ENCODE data around the gene LYPD6B. TPM values are rescaled to one million over a fixed set of nuclear protein-coding genes. Genes with fewer than 3 reads are reported as not detected.

LYPD6B gene
- total RNA-seq, 1 experiment from 2014 or later: 2.0 TPM

GRCh38 chr2:149136111-149136510 is 97.6 kb downstream of the LYPD6B start:
- no peak overlapping the region for H3K4me2 ChIP-seq (ENCODE audit: insufficient read depth, insufficient read length, low read length)
- no CpG with 5 or more reads among the region's 4 CpGs for whole genome bisulfite sequencing (ENCODE audit: extremely low coverage, insufficient read length, low lambda C conversion rate)
- no peak overlapping the region for H2BK5ac ChIP-seq (ENCODE audit: insufficient read length, low read length)
- H2AK5ac ChIP-seq (ENCODE audit: insufficient read length, low read length): no peak overlapping the region
- no peak for DNase-seq
- no peak overlapping the region for H2BK15ac ChIP-seq (ENCODE audit: low read depth, low read length)
- no peak overlapping the region for H2BK12ac ChIP-seq (ENCODE audit: insufficient read length, low read depth, low read length)
- H4K5ac ChIP-seq (ENCODE audit: insufficient read length, low read depth, low read length): no peak overlapping the region
- no peak overlapping the region for H3K14ac ChIP-seq (ENCODE audit: insufficient read depth, low read length)
- H3K9me3 ChIP-seq (ENCODE audit: control insufficient read depth, low read depth, low read length): no peaks in the 10 kb centered on the region
- peaks cover 5% of the 10 kb centered on the region; the same call in 1 of the 2 replicates for H3K4me1 ChIP-seq (ENCODE audit: insufficient read depth, low read length)
- no peaks in the 10 kb centered on the region for H3K79me1 ChIP-seq (ENCODE audit: insufficient read depth, low read depth, low read length, poor library complexity, severe bottlenecking)
- H4K8ac ChIP-seq (replicated peaks; ENCODE audit: insufficient read length, low read depth, low read length): no peak overlapping the region
- no peak overlapping the region for H4K91ac ChIP-seq (ENCODE audit: insufficient read length, low read depth, low read length)
- H3K18ac ChIP-seq (ENCODE audit: insufficient read length, low read depth, low read length): no peak overlapping the region
- H3K23ac ChIP-seq (ENCODE audit: insufficient read length, low read depth, low read length): no peak overlapping the region
- H3K79me2 ChIP-seq (ENCODE audit: insufficient read depth, low read length): no peaks in the 10 kb centered on the region
- Mint-ChIP-seq H3K36me3 (ENCODE audit: insufficient read depth in 1 of 3, low read depth in 3 of 3) (no peaks in the 10 kb centered on the region), H3K4me3 (no peak overlapping the region), H3K4me1 (peaks cover 9 to 17% of the 10 kb centered on the region in 2 experiments), H3K9me3 (no peaks in the 10 kb centered on the region), H3K27me3 (ENCODE audit: low read depth) (no peaks in the 10 kb centered on the region), H3K27ac (no peak overlapping the region)
- H3K56ac ChIP-seq (ENCODE audit: insufficient read length, low read depth, low read length): no peak overlapping the region
- no peak overlapping the region for H2BK20ac ChIP-seq (ENCODE audit: low read depth, low read length, poor library complexity, severe bottlenecking)
- H3K27me3 ChIP-seq (ENCODE audit: insufficient read depth, low read length): no peaks in the 10 kb centered on the region
- H2AFZ ChIP-seq (ENCODE audit: low read length): no peak overlapping the region
- no peak overlapping the region for H3T11ph ChIP-seq (ENCODE audit: low read length)
- H4K20me1 ChIP-seq (ENCODE audit: control insufficient read depth, insufficient read depth, insufficient read length): no peaks in the 10 kb centered on the region
- no peak overlapping the region for H2BK120ac ChIP-seq (ENCODE audit: low read depth, low read length, poor library complexity, severe bottlenecking)
- H3K4ac ChIP-seq (ENCODE audit: low read depth, low read length): no peak overlapping the region
- H3K23me2 ChIP-seq (ENCODE audit: insufficient read length, low read depth, low read length, poor library complexity, severe bottlenecking): no peaks in the 10 kb centered on the region
- no peak for TF ChIP-seq CTCF (conservative IDR thresholded peaks at IDR 0.05)
- H3K9ac ChIP-seq (ENCODE audit: extremely low read depth, insufficient read length, low read length): no peak overlapping the region
- no peak overlapping the region for H3K27ac ChIP-seq (ENCODE audit: insufficient read length, low read depth, low read length)

Data from H9 (cell line).